ENCODE results near the gene MAGI2.

MAGI2 gene

DNA sequence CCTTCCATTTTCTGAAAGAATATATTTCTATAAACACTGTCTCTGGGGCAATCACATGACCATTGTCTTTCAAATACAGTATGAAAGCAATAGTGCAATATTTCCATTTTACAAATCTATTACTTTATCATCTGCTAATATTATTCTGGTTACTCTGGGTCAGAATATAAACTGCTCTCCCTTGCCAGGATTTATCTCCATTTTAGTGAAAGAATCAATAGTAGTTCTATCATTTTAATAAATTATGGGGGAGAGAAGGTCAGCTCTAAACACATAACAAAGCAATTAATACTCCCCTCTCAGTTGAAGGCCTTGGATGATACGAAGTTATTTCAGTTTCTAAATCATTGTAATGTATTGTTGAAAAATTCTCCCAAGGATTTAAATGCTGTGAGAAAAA, 608.3 kb downstream of the MAGI2 start:
- no peak overlapping the region for H3K27ac ChIP-seq (ENCODE audit: low read length)
- H3K9me3 ChIP-seq (ENCODE audit: control insufficient read depth in 2 of 2, low read length in 2 of 2) = no peaks in the 10 kb centered on the region
- no peaks in the 10 kb centered on the region for H3K36me3 ChIP-seq (ENCODE audit: control insufficient read depth in 2 of 2, insufficient read depth in 2 of 2, low read length in 2 of 2)
- no peak overlapping the region for H3K9ac ChIP-seq (ENCODE audit: low read length in 2 of 2)
- no peaks in the 10 kb centered on the region for H3K4me1 ChIP-seq (ENCODE audit: control insufficient read depth, insufficient read depth, low read length)
- no peak overlapping the region for H3K4me3 ChIP-seq (ENCODE audit: low read length in 2 of 2)
- no peaks in the 10 kb centered on the region for H3K27me3 ChIP-seq (ENCODE audit: control insufficient read depth in 1 of 2, insufficient read depth in 2 of 2, low read length in 2 of 2)

DNA sequence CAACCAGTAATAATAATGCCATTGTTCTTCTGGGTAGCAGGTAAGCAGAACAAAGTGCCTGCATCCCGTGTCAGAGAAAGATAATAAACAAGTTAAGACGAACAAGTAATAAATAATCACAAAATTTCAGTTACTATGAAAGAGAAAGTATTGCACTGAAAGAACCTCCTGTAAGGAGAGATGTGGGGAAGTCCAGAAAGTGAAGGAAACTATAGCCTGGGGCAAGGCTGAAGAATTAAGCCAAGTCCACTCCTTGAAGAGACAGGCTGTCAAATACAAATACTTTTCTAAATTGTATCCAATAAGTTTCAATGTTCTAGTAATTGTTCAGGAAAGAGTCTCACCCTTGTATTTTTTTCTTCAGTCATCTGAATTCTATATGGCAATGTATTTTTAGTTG, 611.4 kb downstream of the MAGI2 start:
- Histone ChIP-seq H3K27ac (ENCODE audit: low read length) (no peak overlapping the region), H3K27me3 (ENCODE audit: control insufficient read depth in 1 of 2, insufficient read depth in 2 of 2, low read length in 2 of 2) (no peaks in the 10 kb centered on the region), H3K36me3 (ENCODE audit: control insufficient read depth in 2 of 2, insufficient read depth in 2 of 2, low read length in 2 of 2) (no peaks in the 10 kb centered on the region)

DNA sequence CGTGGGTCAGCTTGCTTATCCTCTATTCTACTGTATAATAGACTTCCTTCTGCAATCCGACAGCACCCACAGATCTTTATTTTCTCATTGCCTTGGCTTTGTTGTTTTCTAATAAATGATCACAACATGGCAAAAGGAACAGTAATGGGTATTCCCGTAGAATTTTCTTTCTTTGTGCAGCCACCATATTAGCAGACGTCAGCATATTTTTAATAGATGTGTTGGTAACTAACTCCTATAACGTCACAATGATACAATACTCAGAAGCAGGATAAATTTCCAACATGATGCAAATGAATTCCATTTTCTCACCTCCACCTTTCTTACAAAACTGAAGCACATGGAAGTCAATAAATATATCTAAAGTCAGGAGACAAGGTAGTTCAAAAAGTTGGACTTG, 617.6 kb downstream of the MAGI2 start:
- Histone ChIP-seq H3K9ac (ENCODE audit: low read length in 2 of 2) (no peak overlapping the region), H3K36me3 (ENCODE audit: control insufficient read depth in 2 of 2, insufficient read depth in 2 of 2, low read length in 2 of 2) (no peaks in the 10 kb centered on the region), H3K4me3 (ENCODE audit: low read length in 2 of 2) (no peak overlapping the region), H3K4me1 (ENCODE audit: control insufficient read depth, insufficient read depth, low read length) (no peaks in the 10 kb centered on the region), H3K27ac (ENCODE audit: low read length) (no peak overlapping the region), H3K27me3 (ENCODE audit: control insufficient read depth in 1 of 2, insufficient read depth in 2 of 2, low read length in 2 of 2) (no peaks in the 10 kb centered on the region), H3K9me3 (ENCODE audit: control insufficient read depth in 2 of 2, low read length in 2 of 2) (no peaks in the 10 kb centered on the region)

More for the DNA sequence above, 611.4 kb downstream of the MAGI2 start:
- Histone ChIP-seq H3K4me3 (ENCODE audit: low read length in 2 of 2) (no peak overlapping the region), H3K4me1 (ENCODE audit: control insufficient read depth, insufficient read depth, low read length) (no peaks in the 10 kb centered on the region), H3K9ac (ENCODE audit: low read length in 2 of 2) (no peak overlapping the region), H3K9me3 (ENCODE audit: control insufficient read depth in 2 of 2, low read length in 2 of 2) (no peaks in the 10 kb centered on the region)

DNA sequence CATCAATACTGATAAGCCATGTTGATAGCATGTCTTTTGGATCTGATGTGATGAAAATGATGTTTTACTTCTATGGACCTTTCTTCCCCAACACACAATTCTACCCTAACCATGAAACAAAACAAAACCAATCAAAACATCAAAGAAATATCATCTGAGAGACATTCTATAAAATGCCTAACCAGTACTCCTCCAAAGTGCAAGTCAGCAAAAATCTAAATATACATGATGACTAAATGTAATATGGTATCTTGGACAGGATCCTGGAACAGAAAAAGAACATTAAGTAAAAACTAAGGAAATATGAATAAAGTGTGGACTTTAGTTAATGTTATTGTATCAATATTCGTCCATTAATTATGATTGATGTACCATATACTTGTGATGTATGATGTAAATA, 625.1 kb downstream of the MAGI2 start:
- Histone ChIP-seq H3K27ac (ENCODE audit: low read length) (no peak overlapping the region), H3K9ac (ENCODE audit: low read length in 2 of 2) (no peak overlapping the region), H3K27me3 (ENCODE audit: control insufficient read depth in 1 of 2, insufficient read depth in 2 of 2, low read length in 2 of 2) (no peaks in the 10 kb centered on the region), H3K4me3 (ENCODE audit: low read length in 2 of 2) (no peak overlapping the region), H3K4me1 (ENCODE audit: control insufficient read depth, insufficient read depth, low read length) (no peaks in the 10 kb centered on the region), H3K36me3 (ENCODE audit: control insufficient read depth in 2 of 2, insufficient read depth in 2 of 2, low read length in 2 of 2) (no peaks in the 10 kb centered on the region), H3K9me3 (ENCODE audit: control insufficient read depth in 2 of 2, low read length in 2 of 2) (no peaks in the 10 kb centered on the region)

DNA sequence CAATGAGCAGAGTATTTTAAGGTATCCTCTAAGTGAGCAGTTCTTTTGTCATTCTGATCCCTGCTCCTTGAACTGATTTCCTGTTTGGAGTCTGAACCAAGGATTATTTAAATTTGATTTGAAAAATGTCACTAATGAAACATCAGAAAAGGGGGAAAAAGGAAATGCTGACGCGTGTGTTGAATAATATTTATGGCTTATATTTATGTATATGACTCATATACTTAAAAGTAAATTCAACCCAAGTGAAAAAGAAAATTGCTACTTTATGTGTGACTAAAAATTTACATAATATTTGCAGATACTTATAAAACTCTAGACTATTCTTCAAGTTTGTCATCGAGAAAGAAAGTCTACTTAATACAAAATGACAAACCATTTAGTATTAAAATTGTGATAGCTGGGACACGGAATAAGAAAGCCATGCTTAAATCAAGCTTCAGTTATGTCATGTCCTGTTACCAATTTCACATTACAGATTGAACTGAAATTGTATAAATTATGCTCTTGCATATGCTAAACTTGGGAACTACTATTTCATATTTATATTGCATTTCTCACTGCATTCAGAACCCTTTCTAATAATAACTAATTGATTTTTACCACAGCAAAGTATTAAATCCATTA, 649.9 kb downstream of the MAGI2 start:
- Histone ChIP-seq H3K36me3 (ENCODE audit: control insufficient read depth in 2 of 2, insufficient read depth in 2 of 2, low read length in 2 of 2) (no peaks in the 10 kb centered on the region), H3K4me3 (ENCODE audit: low read length in 2 of 2) (no peak overlapping the region), H3K4me1 (ENCODE audit: control insufficient read depth, insufficient read depth, low read length) (no peaks in the 10 kb centered on the region), H3K9ac (ENCODE audit: low read length in 2 of 2) (no peak overlapping the region), H3K27me3 (ENCODE audit: control insufficient read depth in 1 of 2, insufficient read depth in 2 of 2, low read length in 2 of 2) (no peaks in the 10 kb centered on the region), H3K9me3 (ENCODE audit: control insufficient read depth in 2 of 2, low read length in 2 of 2) (no peaks in the 10 kb centered on the region), H3K27ac (ENCODE audit: low read length) (no peak overlapping the region)

DNA sequence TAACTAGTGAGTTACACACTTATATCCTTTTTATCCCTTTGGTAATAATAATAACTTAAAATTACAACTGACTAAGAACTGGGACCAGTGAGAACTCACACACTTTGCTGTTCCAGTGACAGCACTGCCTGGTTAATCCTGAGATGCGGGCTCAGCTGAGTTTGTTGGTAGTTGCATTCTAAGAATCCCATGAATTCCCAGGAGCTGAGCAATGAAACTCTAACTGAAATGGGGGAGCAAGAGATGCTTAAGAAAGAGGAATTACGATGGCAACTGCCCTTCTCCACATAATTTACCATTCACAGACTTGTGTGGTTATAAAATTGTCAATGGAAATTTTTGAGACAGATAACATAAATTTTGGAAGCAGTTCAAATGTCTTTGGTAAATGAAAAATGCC, 659.4 kb downstream of the MAGI2 start:
- Histone ChIP-seq H3K9me3 (ENCODE audit: control insufficient read depth in 2 of 2, low read length in 2 of 2) (peaks cover 0 to 6% of the 10 kb centered on the region in 2 donors), H3K36me3 (ENCODE audit: control insufficient read depth in 2 of 2, insufficient read depth in 2 of 2, low read length in 2 of 2) (no peaks in the 10 kb centered on the region), H3K4me3 (ENCODE audit: low read length in 2 of 2) (no peak overlapping the region), H3K4me1 (ENCODE audit: control insufficient read depth, insufficient read depth, low read length) (no peaks in the 10 kb centered on the region), H3K9ac (ENCODE audit: low read length in 2 of 2) (no peak overlapping the region), H3K27ac (ENCODE audit: low read length) (no peak overlapping the region), H3K27me3 (ENCODE audit: control insufficient read depth in 1 of 2, insufficient read depth in 2 of 2, low read length in 2 of 2) (no peaks in the 10 kb centered on the region)

DNA sequence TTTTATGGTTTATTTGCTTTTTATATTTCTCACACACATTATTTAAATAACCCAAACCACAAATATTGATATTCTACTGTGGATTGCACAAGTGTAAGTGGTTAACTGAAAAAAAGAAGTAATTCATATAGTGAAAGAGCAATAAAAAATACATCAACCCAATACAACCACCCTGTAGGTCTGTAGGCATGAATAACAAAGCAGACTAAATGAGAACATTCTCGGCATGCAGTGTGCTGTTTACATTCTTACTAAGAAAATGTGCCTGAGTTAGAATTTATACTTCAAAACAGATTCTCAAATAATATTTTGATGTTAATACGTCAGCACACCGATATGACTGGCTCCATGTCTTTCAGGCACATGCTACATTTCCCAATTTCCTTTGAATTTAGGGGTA, 660.8 kb downstream of the MAGI2 start:
- H3K4me1 ChIP-seq (ENCODE audit: control insufficient read depth, insufficient read depth, low read length) = no peaks in the 10 kb centered on the region
- H3K9ac ChIP-seq (ENCODE audit: low read length in 2 of 2) = no peak overlapping the region
- no peaks in the 10 kb centered on the region for H3K27me3 ChIP-seq (ENCODE audit: control insufficient read depth in 1 of 2, insufficient read depth in 2 of 2, low read length in 2 of 2)
- peak overlapping the region in 1 of 2 donors; percentile 47 for H3K4me3 ChIP-seq (ENCODE audit: low read length in 2 of 2)
- H3K9me3 ChIP-seq (ENCODE audit: control insufficient read depth in 2 of 2, low read length in 2 of 2) = peaks cover 0 to 6% of the 10 kb centered on the region in 2 donors
- H3K27ac ChIP-seq (ENCODE audit: low read length) = no peak overlapping the region
- H3K36me3 ChIP-seq (ENCODE audit: control insufficient read depth in 2 of 2, insufficient read depth in 2 of 2, low read length in 2 of 2) = no peaks in the 10 kb centered on the region

DNA sequence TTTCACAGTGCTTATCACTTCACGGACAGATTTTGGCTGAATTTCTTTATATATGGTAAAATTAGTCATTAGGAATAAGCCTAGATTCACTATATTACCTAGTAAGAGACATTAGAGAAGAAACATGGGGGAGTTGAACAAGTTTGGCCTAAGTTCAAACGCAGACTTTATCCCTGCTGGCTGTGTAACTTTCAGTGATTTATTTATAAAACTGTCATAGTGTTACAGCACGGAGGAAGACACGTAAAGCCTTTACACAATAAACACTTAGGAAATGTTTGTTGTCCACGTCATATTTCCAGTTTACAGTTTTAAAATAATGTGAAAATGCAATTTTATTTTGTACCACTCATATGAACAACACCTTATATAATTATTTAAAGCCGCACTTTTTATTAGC, 661.5 kb downstream of the MAGI2 start:
- Histone ChIP-seq H3K9ac (ENCODE audit: low read length in 2 of 2) (no peak overlapping the region), H3K36me3 (ENCODE audit: control insufficient read depth in 2 of 2, insufficient read depth in 2 of 2, low read length in 2 of 2) (no peaks in the 10 kb centered on the region), H3K4me3 (ENCODE audit: low read length in 2 of 2) (peak overlapping the region in 1 of 2 donors; percentile 47), H3K27ac (ENCODE audit: low read length) (no peak overlapping the region), H3K27me3 (ENCODE audit: control insufficient read depth in 1 of 2, insufficient read depth in 2 of 2, low read length in 2 of 2) (no peaks in the 10 kb centered on the region), H3K4me1 (ENCODE audit: control insufficient read depth, insufficient read depth, low read length) (no peaks in the 10 kb centered on the region), H3K9me3 (ENCODE audit: control insufficient read depth in 2 of 2, low read length in 2 of 2) (peaks cover 0 to 6% of the 10 kb centered on the region in 2 donors)

DNA sequence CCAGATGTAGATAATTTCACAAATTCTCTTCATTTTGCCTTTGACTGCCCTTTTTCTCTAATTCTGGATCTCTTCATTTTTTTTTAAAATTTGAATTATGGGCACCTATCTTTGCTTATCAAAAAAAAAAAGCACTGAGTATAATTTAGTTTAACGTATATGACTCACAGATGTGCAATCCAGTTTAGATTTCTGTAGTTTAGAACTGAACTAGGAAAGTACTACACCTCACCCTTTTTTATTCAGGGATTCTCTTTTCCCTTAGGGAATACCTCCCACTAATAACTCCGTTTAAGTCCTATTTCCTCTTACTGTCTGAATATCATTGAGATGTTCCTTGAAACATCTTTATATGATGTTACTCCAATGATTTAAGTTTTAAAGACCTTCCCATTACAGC, 665.0 kb downstream of the MAGI2 start:
- H3K4me3 ChIP-seq (ENCODE audit: low read length in 2 of 2) = no peak overlapping the region
- H3K27ac ChIP-seq (ENCODE audit: low read length) = no peak overlapping the region

DNA sequence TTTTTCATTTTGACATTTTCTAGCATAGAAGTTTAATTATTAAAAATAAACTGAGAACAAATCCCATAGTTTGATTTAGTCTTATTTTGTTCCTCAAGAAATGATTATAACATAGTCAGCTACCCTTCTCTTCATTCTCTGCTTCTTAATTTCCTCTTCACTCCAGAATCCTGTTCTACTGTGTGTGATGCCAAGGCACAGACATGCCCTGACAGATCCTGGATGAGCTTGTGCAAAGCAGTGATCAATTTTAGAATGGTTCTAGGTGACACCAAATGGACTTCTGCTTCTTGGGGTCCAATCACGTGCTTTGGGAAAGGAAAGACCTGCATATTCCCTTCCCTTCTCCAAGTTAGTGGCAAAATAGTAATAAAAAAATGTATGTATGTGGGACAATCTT, 665.6 kb downstream of the MAGI2 start:
- H3K4me1 ChIP-seq (ENCODE audit: control insufficient read depth, insufficient read depth, low read length) = no peaks in the 10 kb centered on the region
- H3K36me3 ChIP-seq (ENCODE audit: control insufficient read depth in 2 of 2, insufficient read depth in 2 of 2, low read length in 2 of 2) = no peaks in the 10 kb centered on the region
- H3K27me3 ChIP-seq (ENCODE audit: control insufficient read depth in 1 of 2, insufficient read depth in 2 of 2, low read length in 2 of 2) = no peaks in the 10 kb centered on the region
- no peaks in the 10 kb centered on the region for H3K9me3 ChIP-seq (ENCODE audit: control insufficient read depth in 2 of 2, low read length in 2 of 2)
- H3K27ac ChIP-seq (ENCODE audit: low read length) = no peak overlapping the region
- H3K9ac ChIP-seq (ENCODE audit: low read length in 2 of 2) = no peak overlapping the region
- H3K4me3 ChIP-seq (ENCODE audit: low read length in 2 of 2) = no peak overlapping the region

More for the DNA sequence above, 665.0 kb downstream of the MAGI2 start:
- no peaks in the 10 kb centered on the region for H3K4me1 ChIP-seq (ENCODE audit: control insufficient read depth, insufficient read depth, low read length)
- H3K36me3 ChIP-seq (ENCODE audit: control insufficient read depth in 2 of 2, insufficient read depth in 2 of 2, low read length in 2 of 2) = no peaks in the 10 kb centered on the region
- H3K27me3 ChIP-seq (ENCODE audit: control insufficient read depth in 1 of 2, insufficient read depth in 2 of 2, low read length in 2 of 2) = no peaks in the 10 kb centered on the region
- H3K9me3 ChIP-seq (ENCODE audit: control insufficient read depth in 2 of 2, low read length in 2 of 2) = no peaks in the 10 kb centered on the region
- H3K9ac ChIP-seq (ENCODE audit: low read length in 2 of 2) = no peak overlapping the region

DNA sequence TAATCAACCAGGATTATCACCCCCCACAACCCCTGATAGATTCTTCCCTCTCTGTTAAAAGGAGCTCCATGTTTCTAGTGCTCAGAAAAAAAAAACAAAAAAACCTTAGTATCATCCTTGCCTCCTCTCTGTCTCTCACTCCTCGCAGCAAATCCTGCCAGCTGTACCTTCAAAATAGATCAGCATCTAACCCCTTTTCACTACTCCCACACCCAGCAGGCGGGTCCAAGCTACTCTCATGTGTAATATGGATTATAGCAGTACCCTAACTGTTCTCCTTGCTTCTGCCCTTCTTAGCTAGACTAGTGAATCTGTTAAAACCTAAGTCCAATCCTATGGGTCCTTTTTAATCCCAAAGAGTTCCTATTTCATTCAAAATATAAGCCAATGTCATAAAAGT, 667.4 kb downstream of the MAGI2 start:
- Histone ChIP-seq H3K9ac (ENCODE audit: low read length in 2 of 2) (no peak overlapping the region), H3K9me3 (ENCODE audit: control insufficient read depth in 2 of 2, low read length in 2 of 2) (no peaks in the 10 kb centered on the region), H3K4me1 (ENCODE audit: control insufficient read depth, insufficient read depth, low read length) (no peaks in the 10 kb centered on the region), H3K27me3 (ENCODE audit: control insufficient read depth in 1 of 2, insufficient read depth in 2 of 2, low read length in 2 of 2) (no peaks in the 10 kb centered on the region), H3K4me3 (ENCODE audit: low read length in 2 of 2) (no peak overlapping the region), H3K36me3 (ENCODE audit: control insufficient read depth in 2 of 2, insufficient read depth in 2 of 2, low read length in 2 of 2) (no peaks in the 10 kb centered on the region), H3K27ac (ENCODE audit: low read length) (no peak overlapping the region)
